Stimulated activated CD4-positive, alpha-beta T cell treated with anti-CD3 and anti-CD28 coated beads, TNF-alpha, amount 100 ng/mL, for 48 hours (primary cell): ENCODE data around the gene NSD1.
"Not testable (repeated sequence)": the region's sequence is repeated elsewhere in the genome, so short reads cannot be mapped to it uniquely, and the experiment has no call there.

ENCODE experiments used
- DNase-seq, 3 donors: peaks; one replicate each; pipeline ENCODE4 v3.0.0-alpha.2; 2020; ENCODE audit warnings: low read depth in 3 of 3

Gene NSD1

GRCh38 chr5:177130211-177131018 lies 3.2 kb upstream of the NSD1 start:
- no peak for DNase-seq

- no peak for DNase-seq
Measured at GRCh38 chr5:177131019-177131320, 2.6 kb upstream of the NSD1 start.

- DNase-seq = no peak
Measured at GRCh38 chr5:177131352-177132135, 2.0 kb upstream of the NSD1 start.

- peak in 1 of 3 donors; percentile 32 for DNase-seq
Measured at GRCh38 chr5:177132136-177133095, 1.2 kb upstream of the NSD1 start.

GRCh38 chr5:177133853-177134696 lies 502 bp downstream of the NSD1 start:
- DNase-seq = peak in 2 of 3 donors; percentile 16 to 42

GRCh38 chr5:177134697-177135225 lies 1.2 kb downstream of the NSD1 start:
- no peak for DNase-seq

GRCh38 chr5:177140312-177140711 lies 6.7 kb downstream of the NSD1 start:
- no peak for DNase-seq

GRCh38 chr5:177141496-177141895 lies 7.9 kb downstream of the NSD1 start:
- no peak for DNase-seq

- no peak for DNase-seq
Measured at GRCh38 chr5:177142098-177142611, 8.6 kb downstream of the NSD1 start.

- DNase-seq = no peak
Measured at GRCh38 chr5:177142778-177143177, 9.2 kb downstream of the NSD1 start.

GRCh38 chr5:177146891-177147638 lies 13.5 kb downstream of the NSD1 start:
- no peak for DNase-seq

- DNase-seq = not testable (repeated sequence)
Measured at GRCh38 chr5:177150061-177150460, 16.5 kb downstream of the NSD1 start.

- DNase-seq = no peak
Measured at GRCh38 chr5:177154003-177154643, 20.6 kb downstream of the NSD1 start.

GRCh38 chr5:177162379-177162778 lies 28.8 kb downstream of the NSD1 start:
- DNase-seq = no peak

- no peak for DNase-seq
Measured at GRCh38 chr5:177163500-177163899, 29.9 kb downstream of the NSD1 start.

GRCh38 chr5:177169271-177169670 lies 35.7 kb downstream of the NSD1 start:
- DNase-seq = no peak

- DNase-seq = no peak
Measured at GRCh38 chr5:177171961-177172360, 38.4 kb downstream of the NSD1 start.

GRCh38 chr5:177175336-177175735 lies 41.8 kb downstream of the NSD1 start:
- no peak for DNase-seq

GRCh38 chr5:177176175-177176711 lies 42.7 kb downstream of the NSD1 start:
- no peak for DNase-seq
